Measurements from ENCODE around the gene ATAD3C. TPM values are rescaled to one million over a fixed set of nuclear protein-coding genes. Genes with fewer than 3 reads are reported as not detected.

Gene ATAD3C
- total and polyA plus RNA-seq, 10 of the 15 experiments (the other 5 are each of a cell fraction or from before 2014, with no cell fraction given) = 0.03 to 3.1 (median 0.86) TPM

DNA sequence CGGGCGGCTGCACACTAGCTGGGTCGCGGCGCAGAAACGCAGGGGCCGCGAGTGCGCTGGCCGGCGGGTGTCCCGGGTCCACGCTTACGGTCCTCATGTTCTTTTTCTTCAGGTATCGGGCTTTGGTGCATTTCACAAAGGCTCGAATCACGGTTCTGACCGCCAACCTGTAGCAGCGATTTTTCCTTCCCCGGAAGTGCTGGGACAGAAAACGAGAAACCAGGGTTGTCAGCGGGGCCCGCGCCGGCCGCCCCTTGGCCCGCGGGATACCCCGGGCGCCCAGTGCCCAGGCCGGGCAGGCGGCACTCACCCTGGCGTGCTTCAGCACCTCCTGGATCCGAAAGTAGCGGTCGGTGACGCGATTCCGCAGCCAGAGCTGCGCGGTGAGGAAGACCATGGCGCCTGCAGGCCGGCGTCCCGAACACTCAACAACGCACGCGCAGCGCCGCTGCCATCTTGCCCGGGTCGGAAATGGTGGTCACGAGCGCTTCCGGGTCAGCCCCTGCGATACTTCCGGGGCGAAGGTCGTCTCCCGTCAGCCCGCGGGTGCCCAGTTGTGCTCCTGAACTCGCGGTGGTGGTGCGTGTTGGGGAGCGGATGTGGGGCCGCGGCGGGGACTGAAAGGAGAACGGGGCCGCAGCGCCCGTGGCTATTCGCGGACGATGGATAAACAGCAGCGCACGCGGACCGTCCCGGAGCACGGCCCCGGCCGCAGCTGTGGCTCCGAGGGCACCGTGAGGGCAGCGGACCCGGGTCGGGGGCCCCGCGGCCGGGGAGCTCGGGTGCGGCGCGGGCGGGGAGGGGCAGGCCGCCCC is 42.5 kb upstream of the ATAD3C start, which contains the start of gene MRPL20 (continued):
- TF ChIP-seq, protein P1, sequence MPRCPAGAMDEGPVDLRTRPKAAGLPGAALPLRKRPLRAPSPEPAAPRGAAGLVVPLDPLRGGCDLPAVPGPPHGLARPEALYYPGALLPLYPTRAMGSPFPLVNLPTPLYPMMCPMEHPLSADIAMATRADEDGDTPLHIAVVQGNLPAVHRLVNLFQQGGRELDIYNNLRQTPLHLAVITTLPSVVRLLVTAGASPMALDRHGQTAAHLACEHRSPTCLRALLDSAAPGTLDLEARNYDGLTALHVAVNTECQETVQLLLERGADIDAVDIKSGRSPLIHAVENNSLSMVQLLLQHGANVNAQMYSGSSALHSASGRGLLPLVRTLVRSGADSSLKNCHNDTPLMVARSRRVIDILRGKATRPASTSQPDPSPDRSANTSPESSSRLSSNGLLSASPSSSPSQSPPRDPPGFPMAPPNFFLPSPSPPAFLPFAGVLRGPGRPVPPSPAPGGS (IDR thresholded peaks at IDR 0.05; ENCODE audit: borderline replicate concordance, insufficient read depth, low read depth, low read length, poor library complexity, severe bottlenecking) = peak; percentile 22
- TF ChIP-seq CBX3 (IDR thresholded peaks at IDR 0.05; ENCODE audit: borderline replicate concordance, low read depth) = no peak
- TF ChIP-seq, protein P2, sequence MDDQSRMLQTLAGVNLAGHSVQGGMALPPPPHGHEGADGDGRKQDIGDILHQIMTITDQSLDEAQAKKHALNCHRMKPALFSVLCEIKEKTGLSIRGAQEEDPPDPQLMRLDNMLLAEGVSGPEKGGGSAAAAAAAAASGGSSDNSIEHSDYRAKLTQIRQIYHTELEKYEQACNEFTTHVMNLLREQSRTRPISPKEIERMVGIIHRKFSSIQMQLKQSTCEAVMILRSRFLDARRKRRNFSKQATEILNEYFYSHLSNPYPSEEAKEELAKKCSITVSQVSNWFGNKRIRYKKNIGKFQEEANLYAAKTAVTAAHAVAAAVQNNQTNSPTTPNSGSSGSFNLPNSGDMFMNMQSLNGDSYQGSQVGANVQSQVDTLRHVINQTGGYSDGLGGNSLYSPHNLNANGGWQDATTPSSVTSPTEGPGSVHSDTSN (IDR thresholded peaks at IDR 0.05; ENCODE audit: insufficient replicate concordance, low read depth, low read length) = no peak
- no peak for TF ChIP-seq EP300 (IDR thresholded peaks at IDR 0.05; ENCODE audit: borderline replicate concordance in 1 of 2, control insufficient read depth in 1 of 2, low read depth in 2 of 2, low read length in 2 of 2)
- peak; percentile 29; the same call in 1 of the 2 replicates for TF ChIP-seq RFX5 (IDR thresholded peaks at IDR 0.05; ENCODE audit: low read depth, low read length)
- TF ChIP-seq, protein P3, sequence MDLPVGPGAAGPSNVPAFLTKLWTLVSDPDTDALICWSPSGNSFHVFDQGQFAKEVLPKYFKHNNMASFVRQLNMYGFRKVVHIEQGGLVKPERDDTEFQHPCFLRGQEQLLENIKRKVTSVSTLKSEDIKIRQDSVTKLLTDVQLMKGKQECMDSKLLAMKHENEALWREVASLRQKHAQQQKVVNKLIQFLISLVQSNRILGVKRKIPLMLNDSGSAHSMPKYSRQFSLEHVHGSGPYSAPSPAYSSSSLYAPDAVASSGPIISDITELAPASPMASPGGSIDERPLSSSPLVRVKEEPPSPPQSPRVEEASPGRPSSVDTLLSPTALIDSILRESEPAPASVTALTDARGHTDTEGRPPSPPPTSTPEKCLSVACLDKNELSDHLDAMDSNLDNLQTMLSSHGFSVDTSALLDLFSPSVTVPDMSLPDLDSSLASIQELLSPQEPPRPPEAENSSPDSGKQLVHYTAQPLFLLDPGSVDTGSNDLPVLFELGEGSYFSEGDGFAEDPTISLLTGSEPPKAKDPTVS (IDR thresholded peaks at IDR 0.05; ENCODE audit: low read depth, low read length) = 0 out of 2 replicates have a peak, but pooled peaks have one; percentile 15
- peak; percentile 75 for TF ChIP-seq SREBF2 (IDR thresholded peaks at IDR 0.05; ENCODE audit: low read length)
- TF ChIP-seq, protein P4, sequence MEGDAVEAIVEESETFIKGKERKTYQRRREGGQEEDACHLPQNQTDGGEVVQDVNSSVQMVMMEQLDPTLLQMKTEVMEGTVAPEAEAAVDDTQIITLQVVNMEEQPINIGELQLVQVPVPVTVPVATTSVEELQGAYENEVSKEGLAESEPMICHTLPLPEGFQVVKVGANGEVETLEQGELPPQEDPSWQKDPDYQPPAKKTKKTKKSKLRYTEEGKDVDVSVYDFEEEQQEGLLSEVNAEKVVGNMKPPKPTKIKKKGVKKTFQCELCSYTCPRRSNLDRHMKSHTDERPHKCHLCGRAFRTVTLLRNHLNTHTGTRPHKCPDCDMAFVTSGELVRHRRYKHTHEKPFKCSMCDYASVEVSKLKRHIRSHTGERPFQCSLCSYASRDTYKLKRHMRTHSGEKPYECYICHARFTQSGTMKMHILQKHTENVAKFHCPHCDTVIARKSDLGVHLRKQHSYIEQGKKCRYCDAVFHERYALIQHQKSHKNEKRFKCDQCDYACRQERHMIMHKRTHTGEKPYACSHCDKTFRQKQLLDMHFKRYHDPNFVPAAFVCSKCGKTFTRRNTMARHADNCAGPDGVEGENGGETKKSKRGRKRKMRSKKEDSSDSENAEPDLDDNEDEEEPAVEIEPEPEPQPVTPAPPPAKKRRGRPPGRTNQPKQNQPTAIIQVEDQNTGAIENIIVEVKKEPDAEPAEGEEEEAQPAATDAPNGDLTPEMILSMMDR (IDR thresholded peaks at IDR 0.05 in 2 of 3, conservative IDR thresholded peaks at IDR 0.05 in 1 of 3; ENCODE audit: control insufficient read depth in 2 of 3, extremely low read depth in 1 of 3, insufficient read depth in 1 of 3, low read depth in 3 of 3, low read length in 3 of 3) = no peak
- peak; percentile 99 for TF ChIP-seq TBL1XR1 (IDR thresholded peaks at IDR 0.05; ENCODE audit: low read depth, low read length)
- TF ChIP-seq NR2F1 (conservative IDR thresholded peaks at IDR 0.05) = peak; percentile 90
- TF ChIP-seq SMAD1 (IDR thresholded peaks at IDR 0.05; ENCODE audit: low read depth, partially characterized antibody) = no peak
- TF ChIP-seq, protein P5, sequence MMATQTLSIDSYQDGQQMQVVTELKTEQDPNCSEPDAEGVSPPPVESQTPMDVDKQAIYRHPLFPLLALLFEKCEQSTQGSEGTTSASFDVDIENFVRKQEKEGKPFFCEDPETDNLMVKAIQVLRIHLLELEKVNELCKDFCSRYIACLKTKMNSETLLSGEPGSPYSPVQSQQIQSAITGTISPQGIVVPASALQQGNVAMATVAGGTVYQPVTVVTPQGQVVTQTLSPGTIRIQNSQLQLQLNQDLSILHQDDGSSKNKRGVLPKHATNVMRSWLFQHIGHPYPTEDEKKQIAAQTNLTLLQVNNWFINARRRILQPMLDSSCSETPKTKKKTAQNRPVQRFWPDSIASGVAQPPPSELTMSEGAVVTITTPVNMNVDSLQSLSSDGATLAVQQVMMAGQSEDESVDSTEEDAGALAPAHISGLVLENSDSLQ (IDR thresholded peaks at IDR 0.05) = peak; percentile 75
- peak; percentile 98 for TF ChIP-seq POLR2A (IDR thresholded peaks at IDR 0.05; ENCODE audit: low read depth, low read length)
- peak; percentile 35 to 71; a peak in 2 of 3 replicates for TF ChIP-seq EGR1 (IDR thresholded peaks at IDR 0.05; ENCODE audit: borderline replicate concordance in 1 of 2, low read depth in 2 of 2, low read length in 2 of 2)
- TF ChIP-seq BACH1 (IDR thresholded peaks at IDR 0.05; ENCODE audit: borderline replicate concordance) = no peak; the same call in 1 of the 2 replicates
- no peak for TF ChIP-seq SMC3 (IDR thresholded peaks at IDR 0.05; ENCODE audit: borderline replicate concordance, low read length)
- TF ChIP-seq, protein P6, sequence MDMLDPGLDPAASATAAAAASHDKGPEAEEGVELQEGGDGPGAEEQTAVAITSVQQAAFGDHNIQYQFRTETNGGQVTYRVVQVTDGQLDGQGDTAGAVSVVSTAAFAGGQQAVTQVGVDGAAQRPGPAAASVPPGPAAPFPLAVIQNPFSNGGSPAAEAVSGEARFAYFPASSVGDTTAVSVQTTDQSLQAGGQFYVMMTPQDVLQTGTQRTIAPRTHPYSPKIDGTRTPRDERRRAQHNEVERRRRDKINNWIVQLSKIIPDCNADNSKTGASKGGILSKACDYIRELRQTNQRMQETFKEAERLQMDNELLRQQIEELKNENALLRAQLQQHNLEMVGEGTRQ (IDR thresholded peaks at IDR 0.05; ENCODE audit: borderline replicate concordance, low read depth, low read length) = no peak
- TF ChIP-seq DPF2 (IDR thresholded peaks at IDR 0.05) = peak; percentile 72
- no peak for TF ChIP-seq SPI1 (IDR thresholded peaks at IDR 0.05; ENCODE audit: borderline replicate concordance, insufficient read depth, low read depth, low read length)
- TF ChIP-seq, protein P7, sequence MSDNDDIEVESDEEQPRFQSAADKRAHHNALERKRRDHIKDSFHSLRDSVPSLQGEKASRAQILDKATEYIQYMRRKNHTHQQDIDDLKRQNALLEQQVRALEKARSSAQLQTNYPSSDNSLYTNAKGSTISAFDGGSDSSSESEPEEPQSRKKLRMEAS (IDR thresholded peaks at IDR 0.05; ENCODE audit: low read depth, low read length) = peak; percentile 88

All from GM12878 (cell line).